Stimulated activated CD8-positive, alpha-beta memory T cell treated with anti-CD3 and anti-CD28 coated beads, Interleukin-7, amount 100 ng/mL, for 48 hours (primary cell): ENCODE results near the gene OR51E2.
"Not testable (repeated sequence)": the region's sequence is repeated elsewhere in the genome, so short reads cannot be mapped to it uniquely, and the experiment has no call there.

ENCODE experiments used
- DNase-seq, 2 donors: peaks; one replicate each; pipeline ENCODE4 v3.0.0-alpha.2; 2020; ENCODE audit warnings: low read depth in 1 of 2; ENCODE audit errors: extremely low read depth in 1 of 2

OR51E2 gene

DNA sequence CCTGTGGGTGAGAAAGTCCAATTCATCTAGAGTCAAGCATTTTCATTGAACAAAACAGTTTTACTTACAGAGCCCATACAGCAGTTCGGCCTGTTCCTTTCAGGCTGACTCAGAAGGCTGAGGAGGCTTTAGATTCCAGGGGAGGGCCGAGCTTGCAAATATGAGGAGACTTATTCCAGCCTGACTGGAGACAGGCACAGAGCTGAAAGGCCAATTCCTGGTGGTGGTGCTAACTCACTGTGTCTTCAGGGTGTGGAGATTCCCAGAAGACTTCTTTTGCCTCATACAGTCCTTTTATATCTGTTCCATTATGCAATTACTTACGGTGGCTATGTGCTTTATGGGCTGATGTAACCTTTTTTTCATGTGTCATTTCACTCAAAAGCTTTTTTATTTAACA lies at the start of gene OR51E2:
Gene OR51E2, minus strand, starts transcription at position 269 of the 400 bp plus-strand sequence. CDS start 15,142 bp downstream, outside the sequence.
- no peak for DNase-seq

DNA sequence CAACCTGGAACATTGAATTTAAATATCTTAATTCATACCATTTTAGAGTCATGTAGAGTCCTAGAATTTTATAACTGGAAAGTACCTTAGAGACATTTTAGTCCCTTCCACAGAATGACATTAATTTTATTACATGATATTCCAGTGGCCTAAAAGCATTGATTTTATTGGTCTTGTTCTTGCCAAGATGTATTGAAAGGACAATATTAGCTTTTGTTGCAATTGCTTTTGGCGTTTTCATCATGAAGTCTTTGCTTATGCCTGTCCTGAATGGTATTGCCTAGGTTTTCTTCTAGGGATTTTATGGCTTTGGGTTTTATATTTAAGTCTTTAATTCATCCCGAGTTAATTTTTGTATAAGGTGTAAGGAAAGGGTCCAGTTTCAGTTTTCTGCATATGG lies 43.1 kb upstream of the OR51E2 start:
- DNase-seq: no peak

GRCh38 chr11:4727171-4727570 lies 29.5 kb upstream of the OR51E2 start:
- DNase-seq: no peak

DNA sequence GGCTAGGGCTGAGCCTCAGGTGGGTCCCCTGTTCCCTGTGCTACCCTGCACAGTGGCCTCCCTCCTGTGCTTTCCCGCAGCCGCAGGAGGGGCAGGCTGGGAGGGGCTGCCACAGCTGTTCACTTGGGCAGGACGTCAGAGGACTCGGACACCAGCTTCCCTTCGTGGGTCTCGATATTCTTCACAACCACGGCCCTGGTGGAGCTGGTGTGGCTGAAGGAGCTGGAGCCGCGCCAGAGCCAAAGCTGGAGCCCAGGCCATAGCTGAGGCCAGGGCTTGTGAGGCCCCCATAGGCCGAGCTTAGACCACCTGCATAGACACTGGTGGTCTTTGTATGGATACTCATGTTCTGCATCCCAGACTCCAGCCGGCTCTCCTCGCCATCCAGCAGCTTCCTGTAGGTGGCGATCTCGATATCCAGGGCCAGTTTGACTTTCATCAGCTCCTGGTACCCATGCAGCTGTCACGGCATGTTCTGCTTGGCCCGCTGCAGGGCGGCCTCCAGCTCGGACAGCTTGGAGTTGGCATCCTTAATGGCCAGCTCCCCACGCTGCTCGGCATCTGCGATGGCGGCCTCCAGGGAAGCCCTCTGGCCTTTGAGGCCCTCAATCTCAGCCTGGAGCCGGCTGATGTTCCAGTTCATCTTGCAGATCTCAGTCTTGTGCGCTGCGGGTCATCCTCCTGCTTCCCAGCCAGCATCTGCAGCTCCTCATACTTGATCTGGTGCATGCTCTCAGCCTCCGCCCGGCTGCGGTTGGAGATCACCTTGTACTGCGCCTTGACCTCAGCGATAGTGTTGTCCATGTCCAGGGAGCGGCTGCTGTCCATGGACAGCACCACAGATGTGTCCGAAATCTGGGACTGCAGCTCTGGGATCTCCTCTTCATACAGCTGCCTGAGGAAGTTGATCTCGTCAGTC lies 25.2 kb upstream of the OR51E2 start:
- not testable (repeated sequence) for DNase-seq

GRCh38 chr11:4714300-4714699 lies 16.6 kb upstream of the OR51E2 start:
- no peak for DNase-seq

GRCh38 chr11:4713241-4713640 lies 15.6 kb upstream of the OR51E2 start:
- no peak for DNase-seq

GRCh38 chr11:4704790-4705334 lies 7.2 kb upstream of the OR51E2 start:
- no peak for DNase-seq

GRCh38 chr11:4704054-4704789 lies 6.6 kb upstream of the OR51E2 start, which contains the start of gene MMP26:
MMP26 (plus strand) TSS chr11:4704784.
- DNase-seq: no peak

DNA sequence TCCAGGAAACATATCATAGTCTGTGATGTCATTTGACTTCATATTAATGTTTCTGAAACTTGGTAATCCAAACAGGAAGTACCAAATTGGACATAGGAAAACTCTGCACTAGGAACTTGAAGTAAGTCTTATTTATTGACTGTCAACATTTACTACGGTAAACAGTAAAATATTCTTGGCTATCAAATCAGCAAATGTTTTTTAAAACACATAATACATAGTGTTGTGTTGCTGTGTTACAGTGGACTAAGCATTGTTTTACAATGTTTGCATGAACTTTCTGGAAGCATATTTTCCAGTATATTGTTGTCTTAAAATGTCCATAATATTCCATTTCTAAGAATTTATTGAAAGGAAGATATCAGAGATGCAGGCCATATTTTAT lies 2.8 kb upstream of the OR51E2 start:
- DNase-seq: no peak

DNA sequence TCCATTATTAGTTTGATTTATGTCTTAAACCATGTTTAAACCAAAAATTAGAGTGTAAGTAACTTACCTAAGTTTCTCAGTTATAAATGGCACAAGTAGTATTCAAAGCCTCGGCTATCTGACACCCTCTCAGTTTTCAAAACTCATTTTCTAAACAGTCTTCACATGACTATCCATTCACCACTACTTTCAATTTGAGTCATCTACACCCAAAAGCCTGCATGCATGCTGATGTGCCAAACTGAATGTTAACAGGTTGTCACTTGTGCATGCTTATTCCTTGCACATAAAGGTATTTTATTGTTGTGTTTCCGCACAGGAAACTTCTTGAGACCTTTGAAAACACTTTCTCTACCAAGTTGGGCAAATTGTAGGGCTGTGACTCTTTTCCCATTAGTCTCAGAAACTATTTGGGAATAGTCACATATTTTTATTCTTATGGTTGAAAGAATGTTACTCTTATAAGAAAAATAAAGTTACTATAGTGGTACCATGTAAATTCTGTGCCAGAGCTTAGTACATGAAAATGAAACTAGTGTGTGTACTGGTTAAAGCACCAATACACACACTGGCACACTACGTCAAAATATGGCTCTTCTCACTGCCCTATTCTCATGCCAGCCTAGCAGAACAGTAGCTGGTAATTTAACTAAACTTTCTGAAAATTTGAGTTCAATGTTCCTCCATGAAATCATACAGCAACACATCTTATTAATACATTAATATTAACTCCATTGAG lies 2.2 kb upstream of the OR51E2 start:
- no peak for DNase-seq

GRCh38 chr11:4695442-4695841 lies 2.2 kb downstream of the OR51E2 start:
- DNase-seq: no peak

DNA sequence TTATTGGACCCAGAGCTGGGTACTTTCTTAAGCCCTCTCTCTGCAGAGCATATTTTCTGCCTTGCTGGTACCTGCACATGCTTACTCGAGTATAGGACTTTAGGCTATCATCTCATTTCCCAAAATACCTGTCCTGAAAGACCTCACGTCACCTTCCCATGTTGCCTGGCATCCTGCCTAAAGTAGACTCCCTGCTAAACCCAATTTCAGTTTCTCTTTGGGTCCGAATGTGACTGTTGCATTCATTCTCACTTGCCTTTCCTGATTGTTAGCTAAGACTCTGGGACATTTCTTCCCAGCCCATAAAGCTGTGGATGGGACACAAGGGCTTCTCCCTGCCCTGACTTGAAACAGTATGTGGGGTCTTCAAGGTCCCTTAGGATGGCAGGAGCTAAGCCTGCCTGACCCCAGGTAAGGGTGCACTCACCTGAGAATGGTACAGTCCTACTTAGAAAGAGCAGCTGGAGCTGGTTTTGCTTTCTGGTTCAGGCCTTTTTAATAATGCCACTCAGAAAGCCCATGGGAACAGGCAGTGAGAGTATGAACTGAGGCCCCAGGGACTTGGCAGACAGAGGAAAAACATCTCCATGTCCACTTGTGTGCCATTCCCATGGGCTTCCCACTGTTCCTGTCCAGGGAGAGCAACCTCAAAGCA lies 12.9 kb downstream of the OR51E2 start:
- DNase-seq: no peak

GRCh38 chr11:4682623-4683419 lies 14.8 kb downstream of the OR51E2 start:
- DNase-seq: no peak

DNA sequence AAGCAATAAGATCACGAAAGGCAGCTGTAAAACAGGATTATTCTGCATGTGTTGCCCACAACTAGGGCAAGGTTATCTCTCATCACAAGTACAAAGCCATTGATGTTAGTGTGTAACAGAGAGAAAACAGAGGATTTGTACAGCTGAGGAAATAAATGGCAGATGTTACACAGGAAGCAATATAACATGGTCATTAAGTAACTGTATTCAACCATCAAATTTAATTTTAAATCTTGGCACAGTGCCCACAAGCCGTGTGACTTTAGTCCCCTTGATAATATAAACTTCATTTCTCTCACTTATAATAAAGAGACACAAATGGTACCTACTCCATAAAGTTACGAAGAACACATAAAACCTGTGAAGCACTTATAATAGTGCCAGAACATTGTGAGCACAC lies 17.3 kb downstream of the OR51E2 start:
- no peak for DNase-seq

DNA sequence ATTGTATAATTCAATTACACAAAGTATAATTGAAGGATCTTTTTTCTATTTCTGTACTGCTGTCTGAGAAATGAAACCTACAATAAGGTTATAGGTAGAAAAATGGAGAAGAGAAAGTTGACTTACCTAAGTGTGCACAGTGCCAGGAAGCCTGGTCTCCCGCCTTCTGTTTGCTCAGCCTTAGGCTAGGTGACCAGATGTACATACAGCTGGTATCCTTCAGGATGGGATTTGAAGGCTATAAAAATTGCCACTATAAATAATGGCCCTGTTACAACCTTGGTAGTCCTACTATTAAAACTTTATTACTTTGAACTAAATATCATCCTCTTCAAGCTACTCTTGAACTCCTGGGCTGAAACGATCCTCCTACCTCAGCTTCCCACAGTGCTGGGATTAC lies 19.7 kb downstream of the OR51E2 start:
- no peak for DNase-seq

DNA sequence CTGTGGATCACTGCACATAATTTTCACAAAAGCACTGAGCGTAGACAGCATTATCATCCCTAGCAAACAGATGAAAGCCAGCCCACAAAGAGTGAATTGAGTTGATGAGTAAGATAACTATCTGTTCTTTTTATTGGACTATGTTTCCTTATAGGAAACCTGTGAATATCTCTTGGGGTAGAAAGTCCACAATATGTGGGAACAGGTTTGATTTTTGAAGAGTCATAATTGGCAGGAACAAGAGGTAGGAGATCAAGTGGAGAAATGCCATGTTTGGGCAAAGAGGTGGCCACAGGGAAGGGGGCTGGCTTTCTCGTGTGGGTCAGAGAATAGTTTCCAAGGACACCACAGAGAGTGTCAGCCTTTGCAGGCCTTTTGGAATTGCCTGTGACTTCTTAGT lies 23.9 kb downstream of the OR51E2 start:
- DNase-seq: no peak

- no peak for DNase-seq
Observed at GRCh38 chr11:4672470-4672869, 25.2 kb downstream of the OR51E2 start.

DNA sequence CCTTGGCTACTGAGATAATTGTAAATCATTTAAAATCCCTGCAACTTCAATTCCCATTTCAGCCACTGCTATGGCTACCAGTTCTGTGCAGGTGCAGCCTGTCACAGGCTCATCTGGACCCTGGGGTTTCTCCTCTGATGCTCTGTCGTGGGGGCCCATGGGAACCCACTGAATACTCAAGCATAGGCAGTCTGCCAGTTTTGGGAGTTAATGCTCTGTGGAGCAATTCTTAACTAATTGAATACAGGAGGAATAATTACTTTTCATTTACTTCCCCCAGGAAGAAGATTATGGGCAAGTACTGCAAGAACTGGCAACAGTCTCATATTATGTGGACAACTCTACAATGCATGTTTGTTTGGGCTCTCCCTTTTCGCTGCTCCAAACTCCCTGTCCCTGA lies 25.9 kb downstream of the OR51E2 start:
- no peak for DNase-seq

- DNase-seq: no peak
Observed at GRCh38 chr11:4665424-4665823, 32.2 kb downstream of the OR51E2 start.

- no peak for DNase-seq
Observed at GRCh38 chr11:4664786-4665185, 32.9 kb downstream of the OR51E2 start.
